MCF 10A (cell line): ENCODE measurements around the gene ANKRD40. TPM values are rescaled to one million over a fixed set of nuclear protein-coding genes. Genes with fewer than 3 reads are reported as not detected.

Source experiments
- BruUV-seq: library from RNA; stranded (reverse); fragments of 400-500 nt; replicated peaks from 2 replicates; lab custom pipeline; 2021; lab: Mats Ljungman, UMichigan
- CTCF ChIA-PET: fragments of 300-600 bp; sonication (Branson Sonifier 250); formaldehyde crosslinking; extraction: SDS; loops from one replicate; lab custom pipeline; 2021; ENCODE audit warnings: antibody characterized with exemption, inconsistent platforms; lab: Yijun Ruan, JAX
- POLR2A ChIA-PET: fragments of 300-600, 350-650 bp; sonication (Branson Sonifier 250); formaldehyde crosslinking; extraction: SDS; loops from one replicate; lab custom pipeline; 2020; ENCODE audit warnings: antibody characterized with exemption, inconsistent platforms; lab: Yijun Ruan, JAX
- DNase-seq: peaks from one replicate; pipeline ENCODE4 v3.0.0-alpha.2; 2018; ENCODE audit not compliant: unreplicated experiment
- H3K27ac Mint-ChIP-seq: one replicate; pipeline ENCODE4 v1.8.0; 2022; ENCODE audit warnings: mild to moderate bottlenecking, low read depth, mixed read lengths; ENCODE audit not compliant: unreplicated experiment
- H3K27me3 Mint-ChIP-seq: one replicate; pipeline ENCODE4 v1.8.0; 2022; ENCODE audit warnings: mixed read lengths; ENCODE audit not compliant: insufficient read depth, unreplicated experiment
- H3K36me3 Mint-ChIP-seq: one replicate; pipeline ENCODE4 v1.8.0; 2022; ENCODE audit warnings: mild to moderate bottlenecking, moderate library complexity, mixed read lengths; ENCODE audit not compliant: insufficient read depth, unreplicated experiment
- H3K4me1 Mint-ChIP-seq: one replicate; pipeline ENCODE4 v1.8.0; 2022; ENCODE audit warnings: mixed read lengths; ENCODE audit not compliant: insufficient read depth, unreplicated experiment
- H3K4me3 Mint-ChIP-seq: one replicate; pipeline ENCODE4 v1.8.0; 2022; ENCODE audit warnings: mild to moderate bottlenecking, moderate library complexity, mixed read lengths; ENCODE audit not compliant: unreplicated experiment
- H3K9me3 Mint-ChIP-seq: one replicate; pipeline ENCODE4 v1.8.0; 2022; ENCODE audit warnings: mixed read lengths; ENCODE audit not compliant: unreplicated experiment
- CTCF ChIP-seq: fragments of 200-600 bp; IDR thresholded peaks from one replicate; pipeline ENCODE4 v1.8.0; 2022; ENCODE audit warnings: antibody characterized with exemption, mild to moderate bottlenecking; ENCODE audit not compliant: unreplicated experiment
- intact Hi-C: fragments of 100-400 bp; cut with micrococcal nuclease; formaldehyde crosslinking; loops from 2 replicates; pipeline ENCODE4 v1.14.1; 2022
- total RNA-seq: library from RNA; stranded (reverse); gene quantifications from 2 replicates; pipeline ENCODE4 v1.2.3, GENCODE V29; 2022

Gene ANKRD40
- total RNA-seq, 1 experiment from 2014 or later = 42.2 TPM

- no peak for TF ChIP-seq CTCF
- Mint-ChIP-seq H3K4me1 (peaks cover 25% of the 10 kb centered on the region), H3K4me3 (no peak overlapping the region), H3K36me3 (peaks cover 73% of the 10 kb centered on the region), H3K27me3 (no peaks in the 10 kb centered on the region), H3K9me3 (no peaks in the 10 kb centered on the region), H3K27ac (no peak overlapping the region)
- intact Hi-C loops = no loop called here
- BruUV-seq = no TSS peak
- DNase-seq = no peak
- CTCF ChIA-PET = interaction anchor here (0.6 to 9.0 kb wide), 4 partner anchors 11 to 211 kb away, joined by 3 to 118 read pairs (median 3); partner anchors contain the start of gene ABCC3
- POLR2A ChIA-PET = interaction anchor here (1.3 to 1.6 kb wide), 2 partner anchors 14 to 39 kb away, joined by 3 to 5 read pairs; no protein-coding TSS in a partner anchor
Measured at GRCh38 chr17:50677851-50678375, 29.8 kb downstream of the ANKRD40 start.

- DNase-seq = no peak
- Mint-ChIP-seq H3K4me1 (peaks cover 33% of the 10 kb centered on the region), H3K27me3 (no peaks in the 10 kb centered on the region), H3K9me3 (no peaks in the 10 kb centered on the region), H3K27ac (no peak overlapping the region), H3K4me3 (no peak overlapping the region), H3K36me3 (peaks cover 62% of the 10 kb centered on the region)
- intact Hi-C loops = no loop called here
- ChIA-PET CTCF (interaction anchor here (0.6 to 1.2 kb wide), 5 partner anchors 15 to 61 kb away, joined by 3 to 4 read pairs (median 3); no protein-coding TSS in a partner anchor), POLR2A (interaction anchor here (1.0 to 8.7 kb wide), 3 partner anchors 9 to 39 kb away, joined by 3 to 87 read pairs (median 28); partner anchors contain the start of gene ABCC3)
- no peak for TF ChIP-seq CTCF
- no TSS peak for BruUV-seq
Measured at GRCh38 chr17:50676065-50676975, 31.4 kb downstream of the ANKRD40 start.

- POLR2A ChIA-PET = interaction anchor here (1.0 to 8.7 kb wide), 3 partner anchors 10 to 39 kb away, joined by 3 to 87 read pairs (median 28); partner anchors contain the start of gene ABCC3
Measured at GRCh38 chr17:50675627-50676026, 32.1 kb downstream of the ANKRD40 start.

More at GRCh38 chr17:50675627-50676026, 32.1 kb downstream of the ANKRD40 start:
- BruUV-seq = TSS peak; percentile 32
- Mint-ChIP-seq H3K4me3 (no peak overlapping the region), H3K36me3 (peaks cover 55% of the 10 kb centered on the region), H3K27ac (no peak overlapping the region), H3K9me3 (no peaks in the 10 kb centered on the region), H3K4me1 (peaks cover 35% of the 10 kb centered on the region), H3K27me3 (no peaks in the 10 kb centered on the region)
- TF ChIP-seq CTCF = no peak
- intact Hi-C loops = no loop called here
- CTCF ChIA-PET = interaction anchor here (0.9 to 2.9 kb wide), 4 partner anchors 9 to 50 kb away, joined by 4 to 12 read pairs (median 4); no protein-coding TSS in a partner anchor
- DNase-seq = no peak
